ENCODE measurements around the gene LHX3.

- no peak for TF ChIP-seq SIX5 (IDR thresholded peaks at IDR 0.05; ENCODE audit: low read depth, low read length, severe bottlenecking)
- TF ChIP-seq BCL11A (IDR thresholded peaks at IDR 0.05; ENCODE audit: low read depth, low read length), result no peak
- no peak for TF ChIP-seq TAF1 (IDR thresholded peaks at IDR 0.05; ENCODE audit: borderline replicate concordance, low read depth, low read length)
- TF ChIP-seq, protein P1, sequence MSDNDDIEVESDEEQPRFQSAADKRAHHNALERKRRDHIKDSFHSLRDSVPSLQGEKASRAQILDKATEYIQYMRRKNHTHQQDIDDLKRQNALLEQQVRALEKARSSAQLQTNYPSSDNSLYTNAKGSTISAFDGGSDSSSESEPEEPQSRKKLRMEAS (IDR thresholded peaks at IDR 0.05; ENCODE audit: low read depth, low read length), result no peak
Observed at GRCh38 chr9:136216541-136217244, 11.8 kb upstream of the LHX3 start.

Measured in GM12878 (cell line).